ENCODE measurements around the gene TIFAB.
A peak's percentile ranks its signal among the peaks of the same experiment; 100 is the strongest.

TIFAB gene

DNA sequence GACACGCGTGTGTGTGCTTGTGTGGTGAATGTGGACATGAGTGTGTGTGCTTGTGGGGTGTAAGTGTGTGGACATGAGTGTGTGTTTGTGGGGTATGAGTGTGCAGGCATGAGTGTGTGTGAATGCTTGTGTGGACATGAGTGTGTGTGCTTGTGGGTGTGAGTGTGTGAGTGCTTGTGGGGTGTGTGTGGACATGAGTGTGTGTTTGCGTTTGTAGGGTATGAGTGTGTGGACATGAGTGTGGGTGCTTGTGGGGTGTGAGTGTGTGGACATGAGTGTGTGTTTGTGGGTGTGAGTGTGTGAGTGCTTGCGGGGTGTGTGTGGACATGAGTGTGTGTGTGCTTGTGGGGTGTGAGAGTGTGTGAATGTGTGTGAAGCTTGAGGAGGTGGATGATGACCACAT, 29.8 kb upstream of the TIFAB start:
- DNase-seq (ENCODE audit: low spot score) = no peak

DNA sequence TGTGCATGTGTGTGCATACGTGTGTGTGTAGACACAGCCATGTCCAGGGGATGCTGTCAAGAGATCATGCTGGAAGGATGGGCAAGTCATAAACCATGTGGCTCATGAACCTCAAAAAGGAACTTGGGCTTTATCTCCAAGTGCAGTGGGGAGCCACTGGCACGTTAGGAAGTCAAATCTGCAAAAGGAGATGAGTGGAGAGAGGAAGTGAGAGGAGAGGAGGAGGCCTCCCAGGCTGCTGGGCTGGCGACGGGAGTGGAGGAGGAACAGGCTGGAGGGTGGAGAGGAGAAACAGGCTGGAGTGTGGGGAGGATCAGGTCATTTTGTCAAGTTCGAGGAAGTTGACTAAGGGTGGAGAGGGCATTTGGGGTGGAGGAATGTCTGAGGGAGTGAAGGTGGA, 29.2 kb upstream of the TIFAB start:
- no peak for DNase-seq (ENCODE audit: low spot score)

DNA sequence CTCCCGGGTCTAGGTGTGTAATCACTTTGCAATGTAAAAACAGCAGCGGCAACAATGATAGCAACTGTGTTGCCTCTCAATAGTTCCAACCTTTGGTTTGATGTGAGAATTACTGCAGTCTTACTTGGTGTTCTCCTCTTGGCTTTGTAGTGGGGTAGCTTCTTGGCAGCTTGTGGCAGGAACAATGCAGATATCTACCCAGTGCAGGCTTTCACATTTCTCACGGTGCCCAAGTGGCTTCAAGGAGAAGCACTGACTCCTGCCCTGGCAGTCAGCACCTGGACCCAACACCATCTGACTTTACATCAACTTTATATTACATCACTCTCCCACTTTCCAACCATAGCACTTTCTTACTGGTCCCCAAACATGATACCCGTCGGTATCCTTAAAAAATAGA, 28.4 kb upstream of the TIFAB start:
- no peak for DNase-seq (ENCODE audit: low spot score)

DNA sequence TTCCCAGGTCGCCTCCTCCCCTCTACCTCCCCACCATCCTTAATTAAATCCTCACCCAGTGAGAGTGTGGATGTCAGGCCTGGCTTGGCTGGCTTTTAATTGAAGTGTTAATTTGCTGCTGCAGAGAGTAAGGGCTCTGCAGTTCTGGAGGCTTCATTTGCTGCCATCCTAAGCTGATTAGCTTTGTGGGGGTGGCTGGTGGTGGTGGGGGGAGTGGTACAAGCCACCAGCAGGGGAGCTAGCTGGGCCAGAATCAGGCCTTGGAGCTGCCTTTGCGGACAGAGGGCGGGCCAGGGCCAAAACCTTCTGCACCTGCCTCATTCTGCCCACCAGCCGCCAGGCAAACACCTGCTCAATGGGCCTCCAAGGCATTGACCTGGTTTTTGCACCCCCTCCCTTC, 26.8 kb upstream of the TIFAB start:
- no peak for DNase-seq (ENCODE audit: low spot score)

DNA sequence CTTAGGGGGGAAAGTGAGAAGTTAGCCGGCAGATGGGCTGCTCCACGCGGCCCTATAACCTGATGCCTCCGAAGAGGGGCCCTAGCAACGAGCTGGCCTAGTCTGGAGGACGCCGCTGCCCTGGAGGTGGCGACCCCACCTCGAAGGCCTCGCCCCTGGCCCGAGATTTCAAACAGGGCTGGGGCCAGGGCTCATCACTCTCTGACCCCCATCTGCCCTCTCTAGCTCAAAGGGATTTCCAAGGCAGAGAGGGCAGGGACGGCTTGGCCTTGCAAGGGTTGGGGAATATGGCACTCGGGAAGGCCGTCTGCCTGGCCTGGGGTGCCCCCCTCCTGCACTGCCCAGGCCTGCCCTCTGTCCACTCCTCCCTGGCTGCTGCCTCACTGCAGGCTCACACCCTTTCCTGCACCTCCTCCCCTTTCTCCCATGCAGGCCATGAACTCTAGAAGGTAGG, 25.5 kb upstream of the TIFAB start:
- DNase-seq (ENCODE audit: low spot score) = no peak

DNA sequence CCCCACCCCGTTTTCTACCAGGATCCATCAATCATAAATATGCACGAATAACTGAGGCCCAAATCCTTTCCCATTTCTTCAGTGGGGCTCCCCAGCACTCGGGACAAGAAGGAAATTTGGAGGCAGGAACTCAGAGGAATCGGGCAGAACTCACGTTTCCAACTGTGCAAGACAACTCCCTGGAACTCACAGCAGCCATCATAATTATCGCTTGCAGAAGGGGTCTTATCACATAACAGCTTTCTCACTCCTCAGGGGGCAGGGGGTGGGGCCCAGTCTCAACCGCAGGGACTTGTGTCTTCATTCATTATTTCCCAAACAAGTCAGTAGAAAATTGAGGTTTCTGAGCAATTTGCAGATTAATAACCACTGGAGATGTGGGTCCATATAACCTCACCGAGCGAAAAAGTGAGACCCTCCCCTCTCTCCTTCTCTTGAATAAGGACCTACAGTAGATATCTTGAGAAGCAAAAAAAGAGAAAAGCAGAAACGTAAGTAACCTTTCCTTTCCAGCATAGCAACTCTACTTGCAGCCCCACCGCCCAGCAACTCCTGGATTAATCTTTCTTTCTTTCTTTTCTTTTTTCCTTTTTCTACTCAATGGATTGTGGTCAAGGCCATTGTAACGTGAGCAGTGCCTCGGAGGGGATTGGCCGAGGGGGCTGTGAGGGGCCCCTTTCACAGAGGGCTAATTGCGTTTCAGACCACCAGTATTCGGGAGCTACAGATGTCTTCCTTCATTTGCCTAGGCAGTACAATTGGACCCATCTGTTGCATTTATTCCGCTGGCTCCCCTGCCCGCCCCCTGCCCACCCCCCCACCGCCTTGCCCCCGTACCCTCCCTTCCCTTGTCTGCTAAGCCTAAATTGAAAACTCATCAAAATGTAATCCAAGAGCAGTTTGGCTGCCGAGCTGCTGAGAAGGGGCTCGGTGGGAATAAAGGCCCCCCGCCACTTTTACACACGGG, 24.7 kb upstream of the TIFAB start:
- no peak for DNase-seq (ENCODE audit: low spot score)

DNA sequence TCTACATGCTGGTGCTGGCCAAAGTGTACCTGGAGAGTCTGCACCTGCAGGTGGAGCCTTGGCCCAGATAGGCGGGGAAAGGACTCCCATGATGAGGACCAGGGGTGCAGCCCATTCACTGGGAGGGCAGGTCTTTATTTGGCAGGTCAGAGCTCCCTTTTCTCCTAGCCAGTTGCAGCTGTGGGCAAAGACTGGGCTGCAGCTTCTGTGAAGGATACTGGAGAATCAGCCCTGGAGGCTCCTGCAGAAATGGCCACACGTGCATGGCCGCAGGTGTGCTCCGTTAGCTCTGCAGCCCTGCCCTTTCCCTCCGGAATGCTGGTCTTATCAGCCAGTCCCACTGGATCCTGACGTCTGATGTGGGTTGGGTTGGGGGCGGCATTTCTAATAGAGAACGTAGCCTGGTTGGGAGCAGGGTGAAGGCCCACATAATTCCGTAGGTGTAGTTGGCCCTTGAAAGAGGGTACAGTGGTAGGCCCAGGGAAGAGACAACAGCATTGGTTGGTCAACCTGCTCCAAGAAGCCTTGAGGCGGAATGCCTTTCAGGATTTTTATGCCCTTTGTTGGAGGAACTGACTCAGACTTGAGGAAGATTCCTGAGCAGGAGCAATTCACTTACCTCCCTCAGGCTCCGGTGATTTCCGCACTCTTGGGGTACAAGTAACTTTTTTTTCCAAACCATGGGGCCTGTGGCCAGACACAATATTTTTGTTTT, 22.0 kb upstream of the TIFAB start:
- DNase-seq (ENCODE audit: low spot score) = no peak

DNA sequence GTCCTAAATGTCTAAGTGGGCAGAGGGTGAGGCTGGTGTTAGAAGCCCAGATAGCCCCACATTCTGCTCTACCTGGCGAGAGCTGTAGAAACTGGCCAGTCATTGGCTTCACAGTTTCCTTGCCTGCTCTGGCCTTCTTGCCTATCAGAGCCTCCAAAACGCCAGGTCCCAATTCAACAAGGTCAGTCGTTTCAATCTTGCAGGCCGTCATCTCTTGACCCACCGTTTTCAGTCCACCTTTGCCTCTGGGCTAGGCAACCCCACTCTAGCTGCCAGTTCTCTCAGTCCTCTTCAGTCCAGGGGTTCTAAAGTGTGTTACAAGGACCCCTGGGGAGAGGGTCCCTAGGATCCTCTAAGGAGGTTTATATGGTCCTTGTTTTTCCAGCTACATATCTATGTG, 20.0 kb upstream of the TIFAB start:
- no peak for DNase-seq (ENCODE audit: low spot score)

DNA sequence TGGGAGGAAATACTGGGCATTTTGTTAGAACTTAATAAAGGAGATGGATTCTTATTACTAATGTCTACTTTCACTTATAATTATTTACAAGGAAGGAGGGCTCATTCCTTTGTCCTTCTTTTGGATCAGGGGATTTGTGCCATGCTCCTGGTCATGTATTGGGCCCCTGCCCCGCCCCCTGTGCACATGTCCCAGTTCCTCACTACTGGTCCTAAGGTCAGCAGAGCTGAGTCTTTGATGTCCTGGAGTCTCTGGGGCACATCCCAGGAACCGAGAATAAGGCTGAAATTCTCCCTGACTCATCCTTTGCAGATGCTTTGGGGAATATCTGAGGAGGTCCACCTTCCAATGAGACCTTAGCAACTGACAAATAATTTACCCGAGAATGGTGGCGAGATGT, 19.6 kb upstream of the TIFAB start:
- no peak for DNase-seq (ENCODE audit: low spot score)

DNA sequence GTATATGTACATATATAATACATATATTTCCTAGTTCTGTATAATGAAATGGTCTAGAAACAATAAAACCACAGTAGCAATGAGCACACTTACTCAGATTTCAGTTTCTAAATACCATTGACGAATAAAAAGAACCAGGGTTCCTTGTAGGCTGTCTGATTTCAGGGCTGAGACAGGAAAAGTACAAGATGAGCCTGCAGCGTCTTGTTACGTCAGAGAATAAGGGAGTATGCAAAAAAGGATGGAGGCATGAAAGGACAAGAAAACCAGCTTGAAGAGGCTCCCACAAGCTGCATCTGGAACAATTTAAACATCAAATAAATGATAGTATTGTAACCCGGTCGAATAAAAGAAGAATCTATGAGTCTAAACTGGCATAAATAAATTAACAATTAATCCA, 17.8 kb upstream of the TIFAB start:
- no peak for DNase-seq (ENCODE audit: low spot score)

DNA sequence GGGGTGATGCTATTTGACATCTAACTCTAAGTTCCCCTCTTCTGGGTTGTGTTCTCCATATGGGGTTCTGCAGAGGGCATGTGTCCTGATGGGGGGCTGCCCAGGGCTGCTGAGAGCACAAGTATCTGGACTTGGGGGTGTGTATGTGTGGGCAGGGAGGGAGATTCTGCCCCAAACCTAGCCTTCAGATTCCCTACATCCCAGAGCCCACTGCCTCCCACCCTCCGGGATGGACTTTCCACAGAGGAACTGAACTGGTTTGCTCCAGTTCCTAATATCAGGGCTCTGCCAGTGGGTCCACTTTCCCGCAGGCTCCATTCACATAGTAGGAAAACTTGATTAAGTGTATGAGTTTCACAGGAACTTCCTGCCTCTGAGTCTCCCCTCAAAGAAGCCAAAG, 16.4 kb upstream of the TIFAB start:
- no peak for DNase-seq (ENCODE audit: low spot score)

DNA sequence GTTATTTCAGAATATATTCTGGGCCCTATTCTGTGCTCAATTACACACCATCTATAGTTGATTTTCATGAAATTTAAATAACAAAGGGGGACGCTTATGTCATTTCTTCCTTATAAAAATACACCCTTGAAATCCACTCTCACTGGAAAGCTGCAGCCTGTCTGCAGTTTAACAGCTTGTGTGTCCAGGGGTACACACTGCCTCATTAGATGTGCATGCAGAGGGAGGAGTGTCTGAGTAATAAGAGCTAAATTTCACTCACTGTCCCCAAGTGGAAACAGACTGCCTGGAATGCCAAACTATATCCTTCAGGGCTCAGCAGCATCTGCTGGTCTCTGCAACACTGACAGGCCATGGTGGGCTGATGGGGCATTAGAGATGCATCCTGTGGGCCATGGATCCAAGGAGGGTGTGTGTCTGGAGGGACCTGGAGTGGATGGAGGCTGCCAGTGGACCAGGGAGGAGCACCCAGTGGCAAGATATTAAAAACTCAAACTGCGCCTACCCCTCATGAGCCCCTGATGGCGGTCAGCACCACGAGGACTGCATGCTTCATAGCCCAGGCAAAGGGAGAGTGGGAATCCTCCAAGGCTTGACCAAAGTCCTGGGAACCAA, 15.8 kb upstream of the TIFAB start:
- no peak for DNase-seq (ENCODE audit: low spot score)

DNA sequence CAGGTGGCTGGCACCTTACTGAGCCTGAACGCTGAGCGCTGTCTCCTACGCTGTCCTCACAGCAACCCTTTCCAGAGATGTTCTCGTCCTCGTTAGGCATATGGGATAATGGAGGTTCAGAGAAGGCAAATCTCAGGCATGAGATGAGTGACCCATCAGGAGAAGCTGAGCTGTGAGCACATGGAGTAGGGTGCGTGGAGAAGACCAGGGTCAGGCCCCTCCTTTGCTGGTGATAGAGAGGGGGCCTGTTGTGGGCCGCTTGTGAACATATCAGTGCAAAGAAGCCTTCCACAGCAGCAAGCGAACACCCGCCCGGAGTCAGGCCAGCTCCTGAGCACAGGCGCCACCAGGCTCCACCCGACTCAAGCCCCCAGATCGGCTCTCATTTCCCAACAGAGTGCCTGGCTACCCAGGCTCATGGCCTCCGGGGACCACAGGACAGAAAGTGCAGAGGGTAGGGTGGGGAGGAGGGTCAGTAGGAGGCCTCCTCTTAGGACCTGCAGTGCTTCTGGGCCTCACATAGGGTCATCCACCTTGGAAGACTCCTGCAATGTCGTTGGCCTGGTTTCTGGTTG, 15.0 kb upstream of the TIFAB start:
- DNase-seq (ENCODE audit: low spot score) = no peak

DNA sequence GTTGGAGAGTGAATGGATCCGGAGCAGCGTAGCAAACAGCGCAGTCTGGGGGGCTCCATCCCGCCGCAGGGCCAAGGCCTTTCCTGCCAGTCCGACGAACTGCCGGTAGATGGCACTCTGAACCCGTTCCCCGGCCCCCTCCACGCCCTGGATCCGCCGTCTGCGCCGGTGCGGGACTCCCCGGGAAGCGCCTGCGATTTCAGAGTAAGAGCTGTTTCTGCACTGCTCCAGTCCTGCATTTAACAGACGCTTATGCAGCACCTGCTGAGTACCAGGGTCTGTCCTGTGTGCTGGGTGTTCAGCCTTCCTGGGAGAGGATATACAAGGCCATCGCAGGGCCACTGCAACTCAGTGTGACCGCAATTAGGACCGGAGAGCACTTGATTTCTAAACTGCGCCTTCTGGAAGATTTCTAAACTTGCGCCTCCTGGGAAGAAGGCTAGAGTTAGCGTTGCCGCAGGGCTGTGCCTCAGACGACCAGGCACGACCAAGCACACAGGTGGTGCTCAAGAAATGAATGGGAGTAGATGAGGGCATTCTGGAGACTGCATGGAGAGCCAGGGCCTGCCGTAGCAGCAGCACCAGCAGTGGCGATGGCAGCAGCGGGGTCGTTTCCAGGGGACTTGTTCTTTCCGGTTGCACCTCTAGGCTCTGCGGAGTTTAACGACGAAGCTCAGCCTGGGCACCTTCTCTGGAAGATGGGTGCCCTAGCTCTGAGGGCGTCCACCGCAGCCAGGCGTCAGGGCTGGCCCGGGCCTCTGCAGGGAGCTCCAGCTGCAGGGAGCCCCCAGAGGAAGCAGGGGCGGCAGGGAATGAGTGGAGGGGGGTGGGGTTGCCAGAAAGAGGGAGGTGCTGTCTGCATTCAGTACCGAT, 14.3 kb upstream of the TIFAB start:
- peak; percentile 49 for DNase-seq (ENCODE audit: low spot score)

DNA sequence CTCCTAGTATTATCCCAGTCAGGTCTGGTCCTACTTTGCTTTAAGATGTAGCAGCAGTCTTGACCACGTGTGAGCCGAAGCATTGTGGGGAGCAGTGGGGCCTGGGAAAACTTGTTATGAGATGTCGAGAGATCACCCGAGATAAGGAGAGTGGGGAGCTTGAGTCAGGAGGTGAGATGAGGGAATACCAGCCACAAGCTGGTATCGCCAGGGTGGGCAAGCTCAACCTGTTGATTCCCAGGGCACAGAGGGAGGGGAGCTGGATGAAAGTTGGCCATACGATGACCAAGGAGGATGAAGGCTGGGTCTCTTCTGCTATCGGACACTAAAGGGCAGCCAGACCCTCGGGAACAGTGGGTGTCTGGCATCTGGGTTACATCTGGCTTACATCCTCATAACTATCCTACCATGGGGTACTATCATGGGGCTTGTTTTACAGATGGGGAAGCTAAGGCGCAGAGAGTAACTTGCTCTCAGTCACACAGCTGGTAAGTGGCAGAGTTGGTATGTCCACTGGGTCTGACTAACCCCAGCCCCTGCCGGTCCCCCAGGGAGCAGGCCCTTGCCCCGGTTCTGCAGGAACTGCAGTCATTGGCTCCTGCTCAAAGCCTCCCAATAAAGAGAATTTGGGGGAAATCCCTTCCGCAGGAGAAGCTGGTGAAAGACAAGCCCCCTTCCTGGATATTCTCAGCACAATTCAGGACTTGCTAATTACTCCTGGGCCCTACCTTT, 13.4 kb upstream of the TIFAB start:
- no peak for DNase-seq (ENCODE audit: low spot score)

DNA sequence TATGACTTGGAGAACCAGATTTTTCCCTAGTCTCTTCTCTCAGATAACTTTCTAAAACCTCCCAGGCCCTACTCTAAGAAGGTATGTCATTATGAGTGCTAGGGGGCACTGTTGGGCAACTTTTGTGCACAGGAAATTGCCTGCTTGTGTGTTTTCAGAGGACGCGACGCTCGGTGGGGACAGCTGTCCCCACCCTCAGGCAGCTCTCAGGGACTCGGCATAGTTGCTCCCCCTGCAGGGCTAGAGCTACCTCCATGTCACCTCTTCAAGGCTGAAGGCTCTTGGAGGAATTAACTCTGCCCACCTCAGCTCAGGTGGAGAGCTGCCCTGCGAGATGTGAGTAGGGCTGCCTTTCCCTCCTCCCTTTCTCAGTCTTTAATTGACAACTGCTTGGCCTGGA, 10.2 kb upstream of the TIFAB start:
- DNase-seq (ENCODE audit: low spot score) = peak; percentile 40

DNA sequence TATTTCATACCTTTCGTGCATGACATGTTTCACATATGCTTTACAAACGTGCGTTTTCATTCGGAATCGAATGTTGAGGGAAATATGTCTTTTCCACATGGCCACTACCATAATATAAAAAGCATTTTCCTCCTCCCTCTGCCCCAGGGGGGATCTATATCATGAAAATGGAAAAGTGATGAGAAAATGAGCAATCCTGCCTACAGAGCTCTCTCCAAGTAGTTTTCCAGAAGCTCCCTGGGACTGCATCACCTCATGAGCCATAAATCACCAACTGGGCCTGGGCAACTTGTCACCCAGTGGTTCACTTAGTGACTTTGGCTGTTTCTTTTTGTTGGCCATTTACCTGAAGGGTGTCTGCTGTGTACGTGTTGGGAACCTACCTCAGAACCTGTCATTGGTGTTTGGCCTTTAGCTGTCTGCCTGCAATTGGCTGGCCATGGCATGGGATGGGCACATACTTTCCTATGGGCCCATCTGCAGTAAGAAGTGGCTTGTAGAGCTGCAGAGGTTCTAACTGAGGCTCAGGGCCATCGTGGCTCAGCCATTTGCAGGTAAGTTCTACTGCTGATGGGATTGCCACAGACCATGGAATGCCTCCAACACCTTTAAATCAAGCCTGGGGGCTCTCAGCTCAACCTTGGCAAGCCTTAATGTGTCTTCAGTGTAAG, 9.5 kb upstream of the TIFAB start:
- no peak for DNase-seq (ENCODE audit: low spot score)

DNA sequence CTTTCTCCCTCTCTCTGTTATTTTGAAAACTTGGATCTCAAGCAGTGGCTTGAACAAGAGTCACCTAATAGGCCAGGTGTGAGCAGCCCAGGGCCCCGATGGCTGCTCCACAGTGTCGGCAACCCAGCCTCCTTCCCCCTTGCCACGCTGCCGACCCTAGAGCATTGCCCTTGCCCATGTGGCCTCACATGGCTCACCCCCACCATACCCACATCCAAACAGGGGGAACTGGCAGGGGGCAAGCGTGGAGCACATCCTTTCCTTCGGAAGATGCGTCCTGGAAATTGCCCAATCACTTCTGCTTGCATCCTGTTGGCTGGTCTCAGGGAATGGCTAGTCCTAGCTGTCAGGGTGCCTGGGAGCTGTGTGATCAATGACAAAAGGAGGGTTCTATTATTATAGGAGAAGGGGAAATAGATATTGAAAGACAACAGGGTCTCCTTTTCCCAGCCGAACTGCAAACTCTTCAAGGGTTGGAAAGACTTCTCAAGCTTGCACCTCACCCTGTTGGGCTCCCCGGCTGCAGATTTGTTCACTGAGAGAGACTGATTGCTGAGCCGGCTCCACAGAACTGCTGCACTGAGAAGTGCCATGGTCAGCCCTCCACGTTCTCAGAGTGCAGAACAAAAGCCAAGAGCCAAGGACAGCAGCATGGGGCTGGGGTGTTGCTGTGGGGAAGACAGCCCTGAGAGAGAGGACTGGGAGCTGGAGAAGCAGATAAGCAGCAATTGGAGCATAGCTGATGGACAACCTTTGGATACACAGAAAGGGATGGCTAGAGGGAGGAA, 8.3 kb upstream of the TIFAB start:
- no peak for DNase-seq (ENCODE audit: low spot score)

DNA sequence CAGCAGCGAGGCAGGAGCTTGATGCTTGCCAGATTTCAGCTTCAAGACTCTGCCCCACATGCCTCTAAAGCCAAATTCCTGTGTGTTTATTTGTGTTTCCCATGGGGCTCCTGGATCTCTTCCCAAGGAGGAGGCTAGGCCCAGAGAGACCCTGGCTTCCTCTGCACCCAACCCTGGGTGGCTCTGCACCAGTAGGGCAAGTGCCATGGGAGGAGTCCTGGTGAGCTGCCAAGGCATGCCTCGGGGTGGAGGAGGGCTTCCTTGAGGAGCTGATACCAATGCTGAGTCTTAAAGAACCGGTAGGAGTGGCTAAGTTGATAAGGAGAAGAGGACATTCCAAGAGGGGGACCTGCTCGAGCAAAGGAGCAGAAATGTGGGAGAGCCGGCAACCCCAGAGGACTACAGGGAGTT, 6.8 kb upstream of the TIFAB start:
- DNase-seq (ENCODE audit: low spot score) = no peak

All from CD4-positive, alpha-beta T cell treated with Interleukin-2 at 100 ng/mL for 4 hours (primary cell).